Measurements from ENCODE around the gene ACAA1.

ACAA1 gene

DNA sequence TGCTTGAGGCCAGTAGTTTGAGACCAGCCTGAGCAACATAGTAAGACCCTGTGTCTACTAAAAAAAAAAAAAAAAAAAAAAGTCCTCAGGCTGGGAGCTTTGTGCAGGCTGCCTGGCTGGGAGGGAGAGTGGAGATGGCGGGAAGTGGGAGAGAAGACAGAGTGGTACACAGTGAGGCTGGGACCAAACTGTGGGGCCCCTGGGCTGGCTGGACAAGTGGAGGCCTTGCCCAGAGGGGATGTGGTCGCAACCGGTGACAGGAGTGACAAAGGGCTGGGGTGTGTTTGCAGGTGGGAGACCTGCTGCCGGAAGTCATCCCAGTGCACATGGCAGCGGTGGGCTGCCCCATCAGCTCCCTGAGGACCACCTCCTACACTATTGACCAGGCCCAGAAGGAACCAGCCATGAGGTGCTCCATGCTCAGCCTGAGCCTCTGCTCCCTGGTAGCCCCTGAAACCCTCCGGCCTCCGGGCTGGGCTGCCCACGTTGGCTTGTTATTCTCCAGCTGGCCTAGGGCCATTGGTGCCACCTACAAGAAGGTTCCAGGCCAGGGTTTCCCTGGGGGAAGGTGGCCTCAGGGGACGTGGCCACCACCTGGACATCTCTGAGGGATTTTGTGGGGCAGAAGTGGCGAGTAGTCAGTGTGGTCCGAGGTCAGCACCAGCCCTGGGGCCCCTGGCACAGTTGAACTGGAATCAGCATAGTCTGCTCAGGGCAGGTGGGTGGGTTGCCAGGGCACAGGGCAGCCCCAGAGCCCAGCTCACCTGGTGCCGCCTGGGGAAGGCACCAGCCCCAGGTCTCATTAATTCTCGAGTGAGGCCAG lies 22.7 kb downstream of the ACAA1 start:
- no peak overlapping the region for H4K8ac ChIP-seq (ENCODE audit: low read depth, low read length)

GRCh38 chr3:38112378-38112761 lies 24.6 kb downstream of the ACAA1 start:
- H4K8ac ChIP-seq (ENCODE audit: low read depth, low read length), result no peak overlapping the region
- no peak overlapping the region for H3K56ac ChIP-seq (ENCODE audit: low read length)
- no peak for DNase-seq
- H3K36me3 ChIP-seq (ENCODE audit: control insufficient read depth, insufficient read depth, low read length), result no peaks in the 10 kb centered on the region
- no peaks in the 10 kb centered on the region for H3K79me1 ChIP-seq (ENCODE audit: low read length)
- no peak overlapping the region for H3K4ac ChIP-seq (ENCODE audit: low read depth, low read length)
- no CpG with 5 or more reads among the region's 7 CpGs for WGBS (ENCODE audit: extremely low coverage, insufficient coverage, low lambda C conversion rate)
- H3K4me2 ChIP-seq (ENCODE audit: low read length), result no peak overlapping the region
- no peak overlapping the region for H2BK15ac ChIP-seq (replicated peaks; ENCODE audit: low read depth)
- no peak overlapping the region for H3K9ac ChIP-seq (ENCODE audit: low read length)
- no peak overlapping the region for H3K27ac ChIP-seq (ENCODE audit: low read depth, low read length)
- H2BK5ac ChIP-seq (ENCODE audit: low read length), result no peak overlapping the region
- H2BK120ac ChIP-seq (ENCODE audit: low read depth, low read length), result no peak overlapping the region
- no peak overlapping the region for H2AK5ac ChIP-seq (ENCODE audit: low read length)
- no peak overlapping the region for H3K23ac ChIP-seq (ENCODE audit: low read length)
- no peak overlapping the region for H4K5ac ChIP-seq (ENCODE audit: low read length)
- H3K18ac ChIP-seq (ENCODE audit: low read length), result no peak overlapping the region
- H3K27me3 ChIP-seq (ENCODE audit: insufficient read depth, low read length, poor library complexity), result no peaks in the 10 kb centered on the region
- H3K4me3 ChIP-seq (ENCODE audit: low read length), result no peak overlapping the region
- H3K4me1 ChIP-seq (ENCODE audit: control insufficient read depth, low read depth, low read length), result no peaks in the 10 kb centered on the region
- no peaks in the 10 kb centered on the region for H3K79me2 ChIP-seq (ENCODE audit: control insufficient read depth, insufficient read depth, low read length)

More for the DNA sequence above, 22.7 kb downstream of the ACAA1 start:
- Histone ChIP-seq H2BK120ac (ENCODE audit: low read depth, low read length) (no peak overlapping the region), H3K27ac (ENCODE audit: low read depth, low read length) (no peak overlapping the region), H3K23ac (ENCODE audit: low read length) (no peak overlapping the region), H3K79me2 (ENCODE audit: control insufficient read depth, insufficient read depth, low read length) (no peaks in the 10 kb centered on the region), H3K4me1 (ENCODE audit: control insufficient read depth, low read depth, low read length) (no peaks in the 10 kb centered on the region), H3K18ac (ENCODE audit: low read length) (no peak overlapping the region), H2BK15ac (replicated peaks; ENCODE audit: low read depth) (no peak overlapping the region), H3K79me1 (ENCODE audit: low read length) (no peaks in the 10 kb centered on the region), H3K4ac (ENCODE audit: low read depth, low read length) (no peak overlapping the region), H4K5ac (ENCODE audit: low read length) (no peak overlapping the region), H3K36me3 (ENCODE audit: control insufficient read depth, insufficient read depth, low read length) (no peaks in the 10 kb centered on the region), H2BK5ac (ENCODE audit: low read length) (no peak overlapping the region), H3K4me3 (ENCODE audit: low read length) (no peak overlapping the region), H3K56ac (ENCODE audit: low read length) (no peak overlapping the region), H3K4me2 (ENCODE audit: low read length) (no peak overlapping the region), H2AK5ac (ENCODE audit: low read length) (no peak overlapping the region), H3K27me3 (ENCODE audit: insufficient read depth, low read length, poor library complexity) (no peaks in the 10 kb centered on the region), H3K9ac (ENCODE audit: low read length) (no peak overlapping the region)
- WGBS (ENCODE audit: extremely low coverage, insufficient coverage, low lambda C conversion rate), result no CpG with 5 or more reads among the region's 13 CpGs
- no peak for DNase-seq

GRCh38 chr3:38111696-38112377 lies 25.1 kb downstream of the ACAA1 start:
- Histone ChIP-seq H3K79me2 (ENCODE audit: control insufficient read depth, insufficient read depth, low read length) (no peaks in the 10 kb centered on the region), H2BK120ac (ENCODE audit: low read depth, low read length) (no peak overlapping the region), H4K5ac (ENCODE audit: low read length) (no peak overlapping the region), H3K4me2 (ENCODE audit: low read length) (no peak overlapping the region), H2BK15ac (replicated peaks; ENCODE audit: low read depth) (no peak overlapping the region), H3K4ac (ENCODE audit: low read depth, low read length) (no peak overlapping the region), H3K36me3 (ENCODE audit: control insufficient read depth, insufficient read depth, low read length) (no peaks in the 10 kb centered on the region), H3K27me3 (ENCODE audit: insufficient read depth, low read length, poor library complexity) (no peaks in the 10 kb centered on the region), H2AK5ac (ENCODE audit: low read length) (no peak overlapping the region), H3K4me3 (ENCODE audit: low read length) (no peak overlapping the region), H3K4me1 (ENCODE audit: control insufficient read depth, low read depth, low read length) (no peaks in the 10 kb centered on the region), H3K56ac (ENCODE audit: low read length) (no peak overlapping the region), H3K27ac (ENCODE audit: low read depth, low read length) (no peak overlapping the region), H3K23ac (ENCODE audit: low read length) (no peak overlapping the region), H3K9ac (ENCODE audit: low read length) (no peak overlapping the region), H4K8ac (ENCODE audit: low read depth, low read length) (no peak overlapping the region), H2BK5ac (ENCODE audit: low read length) (no peak overlapping the region), H3K79me1 (ENCODE audit: low read length) (no peaks in the 10 kb centered on the region), H3K18ac (ENCODE audit: low read length) (no peak overlapping the region)
- no CpG with 5 or more reads among the region's 16 CpGs for WGBS (ENCODE audit: extremely low coverage, insufficient coverage, low lambda C conversion rate)
- DNase-seq, result no peak

DNA sequence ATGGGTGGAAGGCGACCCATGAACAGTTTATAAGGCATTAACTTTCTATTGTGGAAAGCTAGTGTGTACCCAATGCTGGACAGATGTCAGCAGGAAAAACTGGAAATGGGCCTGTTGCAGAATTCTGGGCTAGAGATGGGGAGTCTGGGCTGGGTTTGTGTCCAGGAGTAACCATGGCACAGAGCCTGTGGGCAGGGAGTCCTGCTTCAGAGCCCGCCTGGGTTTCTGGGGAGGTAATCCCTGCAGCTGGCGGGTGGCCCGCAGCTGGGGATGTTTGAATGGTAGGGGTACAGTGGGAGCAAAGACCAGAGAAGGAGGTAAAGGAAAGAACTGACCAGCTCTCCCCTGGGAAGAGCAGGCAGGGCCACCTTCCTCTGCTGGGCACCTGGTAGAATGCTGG lies 25.7 kb downstream of the ACAA1 start:
- Histone ChIP-seq H3K4ac (ENCODE audit: low read depth, low read length) (no peak overlapping the region), H3K36me3 (ENCODE audit: control insufficient read depth, insufficient read depth, low read length) (no peaks in the 10 kb centered on the region), H3K27ac (ENCODE audit: low read depth, low read length) (no peak overlapping the region), H3K56ac (ENCODE audit: low read length) (no peak overlapping the region), H3K79me1 (ENCODE audit: low read length) (no peaks in the 10 kb centered on the region), H3K9ac (ENCODE audit: low read length) (no peak overlapping the region), H4K5ac (ENCODE audit: low read length) (no peak overlapping the region), H3K23ac (ENCODE audit: low read length) (no peak overlapping the region), H3K4me3 (ENCODE audit: low read length) (no peak overlapping the region), H2BK120ac (ENCODE audit: low read depth, low read length) (no peak overlapping the region), H2BK15ac (replicated peaks; ENCODE audit: low read depth) (no peak overlapping the region), H2BK5ac (ENCODE audit: low read length) (no peak overlapping the region), H4K8ac (ENCODE audit: low read depth, low read length) (no peak overlapping the region), H3K18ac (ENCODE audit: low read length) (no peak overlapping the region), H2AK5ac (ENCODE audit: low read length) (no peak overlapping the region), H3K27me3 (ENCODE audit: insufficient read depth, low read length, poor library complexity) (no peaks in the 10 kb centered on the region), H3K4me2 (ENCODE audit: low read length) (no peak overlapping the region), H3K4me1 (ENCODE audit: control insufficient read depth, low read depth, low read length) (no peaks in the 10 kb centered on the region), H3K79me2 (ENCODE audit: control insufficient read depth, insufficient read depth, low read length) (no peaks in the 10 kb centered on the region)
- no CpG with 5 or more reads among the region's 4 CpGs for WGBS (ENCODE audit: extremely low coverage, insufficient coverage, low lambda C conversion rate)
- DNase-seq, result no peak

DNA sequence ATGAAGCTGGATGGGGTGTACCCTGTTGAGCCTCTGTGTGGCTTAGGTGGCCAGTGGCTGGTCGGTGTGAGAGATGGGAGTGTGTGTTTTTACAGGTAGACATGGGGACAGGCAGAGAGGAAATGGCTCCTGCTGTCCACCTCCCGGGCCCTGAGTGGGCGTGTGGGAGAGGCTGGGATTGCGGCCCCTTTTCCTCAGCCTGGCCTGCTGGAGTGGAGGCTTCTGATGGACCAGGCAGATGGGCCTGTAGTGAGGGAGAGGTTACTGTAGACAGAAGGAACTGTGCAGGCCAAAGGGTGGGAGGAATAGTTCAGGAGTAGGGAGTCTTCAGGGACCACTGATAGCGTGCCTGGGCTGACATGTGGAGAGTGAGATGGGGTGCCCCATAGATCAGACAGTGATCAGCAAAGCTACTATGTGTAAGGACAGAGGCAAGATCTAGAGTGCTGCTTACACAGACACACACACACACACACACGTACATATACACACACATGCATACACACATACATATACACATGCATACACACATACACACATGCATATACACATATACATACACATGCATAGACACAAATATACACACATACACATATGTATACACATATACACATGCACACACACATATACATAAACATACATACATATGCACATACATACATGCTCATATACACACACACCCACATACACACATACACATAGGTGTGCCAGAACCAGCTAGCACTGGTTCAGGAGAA lies 26.4 kb downstream of the ACAA1 start:
- no peak overlapping the region for H3K18ac ChIP-seq (ENCODE audit: low read length)
- no peaks in the 10 kb centered on the region for H3K27me3 ChIP-seq (ENCODE audit: insufficient read depth, low read length, poor library complexity)
- no peak overlapping the region for H3K9ac ChIP-seq (ENCODE audit: low read length)
- H2BK15ac ChIP-seq (replicated peaks; ENCODE audit: low read depth), result no peak overlapping the region
- no peak overlapping the region for H2BK120ac ChIP-seq (ENCODE audit: low read depth, low read length)
- no peak overlapping the region for H3K4me2 ChIP-seq (ENCODE audit: low read length)
- no peaks in the 10 kb centered on the region for H3K79me2 ChIP-seq (ENCODE audit: control insufficient read depth, insufficient read depth, low read length)
- H2BK5ac ChIP-seq (ENCODE audit: low read length), result no peak overlapping the region
- no peak overlapping the region for H4K5ac ChIP-seq (ENCODE audit: low read length)
- H3K4ac ChIP-seq (ENCODE audit: low read depth, low read length), result no peak overlapping the region
- no peaks in the 10 kb centered on the region for H3K79me1 ChIP-seq (ENCODE audit: low read length)
- no peak overlapping the region for H3K56ac ChIP-seq (ENCODE audit: low read length)
- no peaks in the 10 kb centered on the region for H3K4me1 ChIP-seq (ENCODE audit: control insufficient read depth, low read depth, low read length)
- H3K23ac ChIP-seq (ENCODE audit: low read length), result no peak overlapping the region
- no peak overlapping the region for H4K8ac ChIP-seq (ENCODE audit: low read depth, low read length)
- no peak for DNase-seq
- no peak overlapping the region for H3K4me3 ChIP-seq (ENCODE audit: low read length)
- H2AK5ac ChIP-seq (ENCODE audit: low read length), result no peak overlapping the region
- no peaks in the 10 kb centered on the region for H3K36me3 ChIP-seq (ENCODE audit: control insufficient read depth, insufficient read depth, low read length)
- H3K27ac ChIP-seq (ENCODE audit: low read depth, low read length), result no peak overlapping the region
- no CpG with 5 or more reads among the region's 6 CpGs for WGBS (ENCODE audit: extremely low coverage, insufficient coverage, low lambda C conversion rate)
